Astrocyte (in vitro differentiated cells and primary cell): ENCODE measurements around the gene HACD4. TPM values are rescaled to one million over a fixed set of nuclear protein-coding genes. Genes with fewer than 3 reads are reported as not detected.

ENCODE experiments used
- DNase-seq: peaks from one replicate; pipeline ENCODE4 v3.0.0-alpha.2; 2010; ENCODE audit warnings: low read depth
- FAIRE-seq: peaks from 2 replicates; lab custom pipeline; 2011; peaks lifted over from hg19 to GRCh38; lab: Jason Lieb, UNC
- H2AFZ ChIP-seq: 2 replicates; pipeline ENCODE4 v1.6.0; 2012; ENCODE audit warnings: low read depth, low read length, inconsistent platforms
- H3K27ac ChIP-seq: 2 replicates; pipeline ENCODE4 v1.5.1; 2011; ENCODE audit warnings: low read depth, low read length, inconsistent platforms
- H3K27me3 ChIP-seq: 2 replicates; pipeline ENCODE4 v1.6.0; 2011; ENCODE audit warnings: low read length, inconsistent platforms; ENCODE audit not compliant: insufficient read depth
- H3K36me3 ChIP-seq: 2 replicates; pipeline ENCODE4 v1.5.1; 2011; ENCODE audit warnings: low read length, inconsistent platforms; ENCODE audit not compliant: insufficient read depth
- H3K4me1 ChIP-seq: 2 replicates; pipeline ENCODE4 v1.5.1; 2011; ENCODE audit warnings: low read length, inconsistent platforms; ENCODE audit not compliant: insufficient read depth
- H3K4me2 ChIP-seq: 2 replicates; pipeline ENCODE4 v1.6.0; 2012; ENCODE audit warnings: low read length, inconsistent platforms
- H3K4me3 ChIP-seq: 2 replicates; pipeline ENCODE4 v1.5.1; 2011; ENCODE audit warnings: low read depth, mild to moderate bottlenecking, low read length, inconsistent platforms; ENCODE audit not compliant: insufficient read depth
- H3K79me2 ChIP-seq: 2 replicates; pipeline ENCODE4 v1.6.0; 2012; ENCODE audit warnings: mild to moderate bottlenecking, low read length, inconsistent platforms; ENCODE audit not compliant: insufficient read depth
- H3K9ac ChIP-seq: 2 replicates; pipeline ENCODE4 v1.6.0; 2012; ENCODE audit warnings: mild to moderate bottlenecking, low read length, inconsistent platforms
- H3K9me3 ChIP-seq: 2 replicates; pipeline ENCODE4 v1.5.1; 2012; ENCODE audit warnings: low read depth, mild to moderate bottlenecking, low read length, inconsistent platforms; ENCODE audit not compliant: insufficient read depth
- H4K20me1 ChIP-seq: 2 replicates; pipeline ENCODE4 v1.6.0; 2012; ENCODE audit warnings: low read length, inconsistent platforms; ENCODE audit not compliant: insufficient read depth
- H3K27ac Mint-ChIP-seq: one replicate; pipeline ENCODE4 v1.8.0; 2021; ENCODE audit warnings: mild to moderate bottlenecking, mixed read lengths; ENCODE audit not compliant: unreplicated experiment
- H3K27me3 Mint-ChIP-seq: one replicate; pipeline ENCODE4 v1.8.0; 2021; ENCODE audit warnings: low read depth, mixed read lengths; ENCODE audit not compliant: unreplicated experiment
- H3K36me3 Mint-ChIP-seq: one replicate; pipeline ENCODE4 v1.8.0; 2021; ENCODE audit warnings: low read depth, mixed read lengths; ENCODE audit not compliant: unreplicated experiment
- H3K4me1 Mint-ChIP-seq: one replicate; pipeline ENCODE4 v1.8.0; 2021; ENCODE audit warnings: low read depth, mixed read lengths; ENCODE audit not compliant: unreplicated experiment
- H3K4me3 Mint-ChIP-seq: one replicate; pipeline ENCODE4 v1.8.0; 2021; ENCODE audit warnings: mild to moderate bottlenecking, moderate library complexity, mixed read lengths; ENCODE audit not compliant: unreplicated experiment
- H3K9me3 Mint-ChIP-seq: one replicate; pipeline ENCODE4 v1.8.0; 2021; ENCODE audit warnings: mild to moderate bottlenecking, mixed read lengths; ENCODE audit not compliant: unreplicated experiment
- EZH2 ChIP-seq: IDR thresholded peaks from 2 replicates; pipeline ENCODE4 v1.6.1; 2012; ENCODE audit warnings: mild to moderate bottlenecking, low read length, inconsistent platforms; ENCODE audit not compliant: insufficient read depth
- total RNA-seq: library from RNA; stranded (reverse); gene quantifications from 2 replicates; pipeline ENCODE4 v1.2.1, GENCODE V29; 2021
- TF ChIP-seq, protein P1 (sequence below): IDR thresholded peaks from 2 replicates; pipeline ENCODE4 v1.5.1; 2011; ENCODE audit warnings: low read depth, mild to moderate bottlenecking, inconsistent platforms, low read length, moderate library complexity; ENCODE audit not compliant: insufficient read depth

HACD4 gene
- total RNA-seq, 1 donor from 2014 or later, result 2.1 TPM

DNA sequence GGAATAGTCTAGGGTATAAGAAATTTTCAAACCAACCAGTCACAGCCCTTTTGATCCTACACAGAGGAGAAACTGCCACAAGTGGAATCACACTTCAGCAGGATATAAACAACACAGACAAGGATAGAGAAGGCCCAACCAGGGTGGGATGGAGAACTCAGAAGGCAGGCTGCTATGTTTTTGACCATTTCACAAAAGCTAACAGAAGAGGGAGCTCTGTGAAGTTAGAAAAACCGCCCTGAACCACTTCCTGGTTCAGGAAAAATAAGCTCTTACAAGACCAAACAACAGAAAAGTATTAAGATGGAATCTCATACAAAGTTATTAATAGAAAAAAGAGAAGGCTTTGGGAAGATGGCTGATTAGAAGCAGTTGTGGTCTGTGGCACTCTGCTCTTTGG lies 47.3 kb upstream of the HACD4 start:
- no peaks in the 10 kb centered on the region for H3K27me3 Mint-ChIP-seq
- H3K27ac Mint-ChIP-seq, result no peak overlapping the region
- TF ChIP-seq, protein P1, sequence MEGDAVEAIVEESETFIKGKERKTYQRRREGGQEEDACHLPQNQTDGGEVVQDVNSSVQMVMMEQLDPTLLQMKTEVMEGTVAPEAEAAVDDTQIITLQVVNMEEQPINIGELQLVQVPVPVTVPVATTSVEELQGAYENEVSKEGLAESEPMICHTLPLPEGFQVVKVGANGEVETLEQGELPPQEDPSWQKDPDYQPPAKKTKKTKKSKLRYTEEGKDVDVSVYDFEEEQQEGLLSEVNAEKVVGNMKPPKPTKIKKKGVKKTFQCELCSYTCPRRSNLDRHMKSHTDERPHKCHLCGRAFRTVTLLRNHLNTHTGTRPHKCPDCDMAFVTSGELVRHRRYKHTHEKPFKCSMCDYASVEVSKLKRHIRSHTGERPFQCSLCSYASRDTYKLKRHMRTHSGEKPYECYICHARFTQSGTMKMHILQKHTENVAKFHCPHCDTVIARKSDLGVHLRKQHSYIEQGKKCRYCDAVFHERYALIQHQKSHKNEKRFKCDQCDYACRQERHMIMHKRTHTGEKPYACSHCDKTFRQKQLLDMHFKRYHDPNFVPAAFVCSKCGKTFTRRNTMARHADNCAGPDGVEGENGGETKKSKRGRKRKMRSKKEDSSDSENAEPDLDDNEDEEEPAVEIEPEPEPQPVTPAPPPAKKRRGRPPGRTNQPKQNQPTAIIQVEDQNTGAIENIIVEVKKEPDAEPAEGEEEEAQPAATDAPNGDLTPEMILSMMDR, result no peak
- no peak for TF ChIP-seq EZH2
- H3K79me2 ChIP-seq, result no peaks in the 10 kb centered on the region
- no peak overlapping the region for H3K4me3 Mint-ChIP-seq
- H3K27me3 ChIP-seq, result no peaks in the 10 kb centered on the region
- H3K4me3 ChIP-seq, result no peak overlapping the region
- H3K4me2 ChIP-seq, result no peak overlapping the region
- DNase-seq, result no peak
- H3K9me3 ChIP-seq, result no peaks in the 10 kb centered on the region
- no peak overlapping the region for H3K9ac ChIP-seq
- no peaks in the 10 kb centered on the region for H4K20me1 ChIP-seq
- no peak for FAIRE-seq
- H3K27ac ChIP-seq, result no peak overlapping the region
- no peaks in the 10 kb centered on the region for H3K36me3 Mint-ChIP-seq
- H3K36me3 ChIP-seq, result no peaks in the 10 kb centered on the region
- no peak overlapping the region for H2AFZ ChIP-seq
- no peaks in the 10 kb centered on the region for H3K4me1 ChIP-seq
- no peaks in the 10 kb centered on the region for H3K9me3 Mint-ChIP-seq
- H3K4me1 Mint-ChIP-seq, result peaks cover 3% of the 10 kb centered on the region

GRCh38 chr9:21077781-21078180 lies 46.3 kb upstream of the HACD4 start, which contains the start of gene IFNB1:
Gene IFNB1, minus strand, starts transcription at chr9:21077942. Its CDS starts 73 bp downstream, at chr9:21077869.
- Histone ChIP-seq H3K27me3 (no peaks in the 10 kb centered on the region), H3K4me3 (no peak within 1 kb of the TSS), H4K20me1 (no peaks in the 10 kb centered on the region), H3K4me1 (no peaks in the 10 kb centered on the region), H3K36me3 (no peaks in the 10 kb centered on the region), H3K79me2 (no peaks in the 10 kb centered on the region), H3K9ac (no peak within 1 kb of the TSS), H3K9me3 (no peaks in the 10 kb centered on the region), H2AFZ (no peak within 1 kb of the TSS), H3K27ac (no peak within 1 kb of the TSS), H3K4me2 (no peak within 1 kb of the TSS)
- no peak for TF ChIP-seq EZH2
- H3K9me3 Mint-ChIP-seq, result no peaks in the 10 kb centered on the region
- no peaks in the 10 kb centered on the region for H3K27me3 Mint-ChIP-seq
- H3K27ac Mint-ChIP-seq, result no peak within 1 kb of the TSS
- FAIRE-seq (no peak), DNase-seq (no peak)
- H3K4me1 Mint-ChIP-seq, result peaks cover 3% of the 10 kb centered on the region
- H3K36me3 Mint-ChIP-seq, result no peaks in the 10 kb centered on the region
- no peak within 1 kb of the TSS for H3K4me3 Mint-ChIP-seq

DNA sequence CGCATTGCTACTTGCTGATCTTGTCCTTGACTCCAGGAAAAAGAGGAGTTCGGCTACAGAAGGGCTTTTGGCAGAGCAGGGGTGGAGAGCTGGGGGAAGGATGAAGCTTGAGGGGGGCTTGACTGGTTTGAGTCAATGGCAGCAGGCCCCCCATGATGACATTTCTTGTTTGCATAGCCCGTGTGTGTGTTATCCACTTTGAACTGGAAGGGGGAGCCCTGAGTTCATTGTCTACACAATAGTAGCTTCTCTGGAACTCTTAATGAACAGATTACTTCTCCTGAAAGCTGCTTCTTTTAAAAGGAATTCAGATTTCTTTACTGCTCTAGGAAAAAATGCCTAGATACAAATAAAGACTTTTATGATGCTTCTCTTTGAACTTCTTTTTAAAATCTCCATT lies 44.0 kb upstream of the HACD4 start:
- no peaks in the 10 kb centered on the region for H4K20me1 ChIP-seq
- H2AFZ ChIP-seq, result no peak overlapping the region
- H3K4me2 ChIP-seq, result no peak overlapping the region
- no peak overlapping the region for H3K4me3 Mint-ChIP-seq
- no peaks in the 10 kb centered on the region for H3K9me3 ChIP-seq
- H3K4me1 Mint-ChIP-seq, result peaks cover 7% of the 10 kb centered on the region
- no peak overlapping the region for H3K27ac ChIP-seq
- DNase-seq (no peak), FAIRE-seq (no peak)
- H3K9me3 Mint-ChIP-seq, result no peaks in the 10 kb centered on the region
- H3K4me1 ChIP-seq, result peaks cover under 1% of the 10 kb centered on the region
- no peak for TF ChIP-seq EZH2
- TF ChIP-seq, protein P1, result no peak
- H3K36me3 Mint-ChIP-seq, result no peaks in the 10 kb centered on the region
- no peak overlapping the region for H3K27ac Mint-ChIP-seq
- no peaks in the 10 kb centered on the region for H3K79me2 ChIP-seq
- no peaks in the 10 kb centered on the region for H3K27me3 Mint-ChIP-seq
- no peaks in the 10 kb centered on the region for H3K36me3 ChIP-seq
- H3K9ac ChIP-seq, result no peak overlapping the region
- H3K27me3 ChIP-seq, result no peaks in the 10 kb centered on the region
- no peak overlapping the region for H3K4me3 ChIP-seq
